HG03280 (cell line): Measurements from ENCODE around the gene ATP1A1.

ENCODE experiments used
- ATAC-seq: cut with Tn5 transposase; IDR thresholded peaks from one replicate; pipeline ENCODE4 v1.9.1; 2021; ENCODE audit warnings: mild to moderate bottlenecking, moderate library complexity; ENCODE audit not compliant: unreplicated experiment

The ATP1A1 gene

DNA sequence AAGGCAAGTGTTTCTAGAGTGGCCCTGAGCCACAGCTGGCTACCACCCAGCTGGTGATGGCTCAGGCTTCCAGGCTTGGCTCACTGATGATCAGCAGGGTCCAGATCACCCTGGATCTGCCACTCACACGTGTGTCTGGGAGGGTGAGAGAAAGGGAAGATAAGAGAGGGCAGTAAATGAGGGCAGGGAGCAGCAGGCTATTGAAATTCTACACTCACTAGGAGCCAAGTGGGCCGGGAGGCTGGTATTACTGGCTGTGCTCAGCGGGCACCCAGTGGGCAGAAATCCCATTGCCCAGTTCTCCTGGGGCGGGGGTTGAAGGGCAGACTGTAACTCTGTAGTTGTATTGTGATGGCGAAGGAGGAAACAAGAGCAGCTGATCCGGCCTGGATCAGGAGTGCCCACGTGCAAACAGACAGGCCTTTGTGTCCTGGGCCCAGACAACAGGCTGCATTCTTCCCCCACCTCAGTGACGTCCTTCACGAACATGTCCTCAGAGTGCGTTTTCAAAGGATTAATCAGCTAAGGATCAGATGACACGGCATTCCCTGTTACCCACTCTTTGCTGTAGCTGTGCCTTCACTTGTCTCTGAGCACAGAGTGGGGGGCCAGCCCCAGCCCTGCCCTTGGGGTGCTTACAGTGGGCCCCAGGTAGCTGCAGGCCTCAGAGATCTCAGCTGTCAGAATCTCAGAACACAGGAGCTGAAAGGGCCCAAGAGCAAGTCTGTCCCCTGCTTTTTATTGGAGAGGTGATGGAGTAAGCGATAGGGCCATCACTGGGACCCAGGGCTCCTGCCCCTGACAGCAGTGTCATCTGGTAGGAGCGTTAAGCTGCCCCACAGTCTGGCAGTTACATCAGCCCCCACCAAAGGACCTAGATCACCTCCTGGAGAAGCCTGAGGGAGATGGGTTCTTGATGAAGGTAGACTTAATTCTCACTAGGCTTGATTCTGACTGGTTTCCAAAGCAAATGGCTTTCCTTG lies 60.5 kb downstream of the ATP1A1 start:
- no peak for ATAC-seq

DNA sequence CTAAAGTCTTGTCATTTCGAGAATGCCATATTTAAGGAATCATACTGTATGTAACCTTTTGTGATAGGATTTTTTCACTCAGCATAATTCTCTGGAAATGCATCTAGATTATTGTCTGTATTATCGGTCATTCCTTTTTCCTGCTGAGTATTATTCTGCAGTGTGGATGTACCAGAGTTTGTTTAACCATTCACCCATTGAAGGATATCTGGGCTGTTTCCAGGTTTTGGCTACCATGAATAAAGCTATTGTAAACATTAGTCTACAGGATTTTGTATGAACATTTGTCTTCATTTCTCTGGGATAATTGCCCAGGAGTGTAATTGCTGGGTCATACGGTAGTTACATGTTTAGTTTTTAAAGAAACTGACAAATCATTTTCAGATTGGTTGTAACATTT lies 61.8 kb downstream of the ATP1A1 start:
- ATAC-seq, result no peak

DNA sequence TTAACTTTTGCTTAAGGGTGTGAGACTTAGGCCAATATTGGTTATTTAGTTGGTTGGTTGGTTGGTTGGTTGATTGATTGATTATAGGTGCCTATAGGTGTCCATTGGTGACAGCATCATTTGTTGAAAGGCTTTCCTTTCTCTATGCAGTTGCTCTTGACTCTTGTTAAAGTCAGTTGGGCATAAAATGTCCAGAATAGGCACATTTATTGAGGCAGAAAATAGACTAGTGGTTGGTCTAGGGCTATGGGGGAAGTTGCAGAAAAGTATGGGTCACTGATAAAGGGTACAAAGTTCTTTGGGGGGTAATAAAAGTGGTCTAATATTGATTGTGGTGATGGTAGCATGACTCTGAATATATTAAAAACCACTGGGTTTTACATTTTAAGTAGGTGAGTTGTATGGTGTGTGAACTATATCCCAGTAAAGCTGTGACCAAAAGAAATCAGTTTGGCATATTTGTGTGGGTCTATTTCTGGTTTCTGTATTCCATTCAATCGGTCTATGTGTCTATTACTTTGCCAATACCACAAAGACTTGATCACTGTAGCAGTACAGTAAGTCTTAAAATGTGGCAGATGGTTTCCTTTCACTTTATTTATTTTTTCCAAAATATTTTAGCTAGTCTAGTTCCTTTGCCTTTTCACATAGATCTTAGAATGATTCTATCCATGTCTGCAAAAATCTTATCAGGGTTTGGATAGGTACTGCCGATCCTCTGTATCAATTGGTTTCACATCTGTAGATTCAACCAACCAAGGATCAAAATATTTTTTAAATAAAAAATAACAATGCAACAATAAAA lies 63.0 kb downstream of the ATP1A1 start:
- ATAC-seq, result no peak

DNA sequence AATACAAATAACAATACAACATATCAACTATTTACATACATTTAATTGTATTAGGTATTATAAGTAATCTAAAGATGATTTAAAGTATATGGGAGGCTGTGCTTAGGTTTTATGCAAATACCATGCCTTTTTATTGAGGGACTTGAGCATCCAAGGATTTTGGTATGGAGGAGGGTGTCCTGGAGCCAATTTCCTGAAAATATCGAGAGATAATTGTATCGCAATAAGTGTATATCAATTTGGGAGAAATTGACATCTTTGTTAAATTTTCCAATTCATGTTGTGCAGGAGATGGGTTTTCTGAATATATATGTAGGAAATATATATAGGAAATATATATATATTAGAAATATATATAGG lies 63.5 kb downstream of the ATP1A1 start:
- ATAC-seq, result no peak

DNA sequence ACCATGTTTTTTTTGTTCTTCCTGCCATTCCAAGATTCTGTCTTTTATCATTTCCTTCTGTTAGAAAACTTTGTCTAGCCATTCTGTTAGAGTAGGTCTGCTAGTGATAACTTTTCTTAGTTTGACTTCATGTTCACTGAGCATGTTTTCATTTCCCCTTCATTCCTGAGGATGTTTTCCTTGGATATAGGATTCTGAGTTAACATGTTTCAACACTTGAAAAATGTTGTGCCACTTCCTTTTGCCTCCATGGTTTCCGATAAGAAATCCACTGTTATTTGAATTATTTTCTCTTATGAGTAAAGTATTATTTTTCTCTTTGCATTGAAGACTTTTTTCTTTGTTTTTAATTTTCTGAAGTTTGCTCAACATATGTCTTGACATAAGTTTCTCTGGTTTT lies 66.7 kb downstream of the ATP1A1 start:
- no peak for ATAC-seq

DNA sequence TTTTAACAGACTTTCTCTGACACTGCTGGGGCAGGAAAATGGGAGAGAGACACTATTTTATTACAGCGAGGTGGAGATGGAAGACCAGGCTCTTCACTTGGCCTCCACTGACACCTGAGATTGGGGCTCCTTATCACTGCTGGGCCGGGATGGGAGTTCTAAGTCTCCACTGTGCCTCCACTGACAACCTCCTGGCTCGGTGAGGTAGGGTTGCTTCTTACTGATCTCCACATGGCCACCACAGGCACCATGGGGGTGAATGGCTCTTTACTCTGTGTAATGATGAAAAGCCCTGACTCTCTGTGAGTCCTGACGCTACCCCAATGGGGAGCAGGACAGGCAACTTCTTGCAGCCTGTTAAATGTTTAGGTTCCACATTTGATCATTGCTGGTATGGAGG lies 67.7 kb downstream of the ATP1A1 start:
- ATAC-seq, result no peak

DNA sequence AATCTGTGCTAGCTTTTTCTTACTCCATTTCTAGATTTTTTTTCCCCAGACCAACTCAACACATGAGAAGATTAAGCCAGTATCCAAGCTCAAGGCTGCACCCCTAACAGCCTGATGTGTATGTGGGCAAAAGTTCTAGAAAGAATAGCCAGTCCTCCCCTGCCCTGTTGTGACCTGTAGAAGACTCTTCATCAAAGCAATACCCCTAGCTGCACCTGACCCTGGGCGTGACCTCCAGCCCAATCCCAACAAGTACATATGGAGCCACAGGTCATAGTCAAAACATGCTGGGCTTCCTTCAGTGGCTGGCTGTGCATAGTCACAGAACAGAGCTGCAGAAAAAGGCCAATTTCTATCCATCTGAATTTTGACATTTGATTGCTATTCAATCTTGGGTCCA lies 72.5 kb downstream of the ATP1A1 start:
- ATAC-seq, result no peak

DNA sequence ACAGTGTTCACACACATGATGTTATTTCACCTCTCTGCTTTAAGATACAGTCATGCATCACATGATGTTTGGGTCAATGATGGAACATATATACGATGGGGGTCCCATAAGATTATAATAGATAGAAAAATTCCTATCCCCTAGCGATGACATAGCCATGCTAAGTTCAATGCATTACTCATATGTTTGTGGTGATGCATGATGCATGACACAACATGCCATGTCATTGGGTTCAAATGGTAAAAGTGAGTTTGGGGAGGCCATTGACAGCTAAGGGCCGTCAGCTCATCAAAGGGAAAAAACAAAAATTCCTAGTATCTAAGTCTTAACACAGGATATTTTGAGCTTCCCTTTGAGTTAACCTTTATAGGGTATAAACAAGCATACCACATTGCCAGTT lies 73.6 kb downstream of the ATP1A1 start:
- no peak for ATAC-seq

DNA sequence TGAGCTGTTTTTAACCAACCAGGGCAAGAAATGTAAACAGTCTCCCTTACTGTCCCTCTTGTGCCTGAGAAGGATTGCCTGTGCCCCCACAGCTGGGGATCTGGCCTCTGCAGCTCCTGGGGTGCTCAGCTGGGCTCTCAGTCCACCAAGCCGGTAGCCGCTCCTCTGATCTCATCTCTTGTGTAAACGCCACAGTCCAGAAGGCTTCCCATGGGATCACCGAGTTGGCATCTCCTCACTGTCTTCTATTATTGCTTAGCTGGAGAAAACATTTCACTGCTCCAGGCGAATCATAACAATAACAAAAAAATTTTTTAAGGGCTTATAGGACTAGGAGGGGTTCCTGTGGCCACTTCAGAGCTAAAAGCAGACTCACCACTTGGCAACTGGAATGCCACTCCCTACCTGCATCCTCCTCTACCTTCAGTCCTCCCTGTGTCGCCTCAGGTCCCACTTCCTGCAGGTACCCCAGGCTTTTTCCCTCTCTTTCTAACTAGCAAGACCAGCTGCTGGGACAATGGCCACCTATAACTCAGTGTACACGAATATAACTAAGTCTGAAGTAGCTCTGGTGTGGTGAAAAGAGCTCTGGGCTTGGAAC lies 75.8 kb downstream of the ATP1A1 start:
- no peak for ATAC-seq

DNA sequence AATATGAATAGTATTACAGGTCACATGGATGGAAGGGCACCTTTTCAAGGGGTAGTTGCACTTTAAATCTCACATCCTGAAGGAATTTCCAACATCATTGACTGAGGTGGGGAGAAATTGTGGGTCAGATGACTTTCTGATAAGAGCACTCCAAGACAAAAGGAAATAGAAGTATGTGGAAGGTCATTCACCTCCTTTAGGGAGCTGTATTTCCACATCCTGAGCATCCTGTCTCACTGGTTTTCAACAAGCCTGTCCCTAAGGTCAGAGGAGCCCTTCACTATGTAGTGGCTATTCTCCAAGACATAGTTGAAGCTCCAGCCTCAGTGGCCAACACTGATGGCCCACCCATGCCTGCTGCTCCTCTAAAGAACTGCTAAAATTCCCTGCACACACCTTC lies 76.5 kb downstream of the ATP1A1 start:
- no peak for ATAC-seq

DNA sequence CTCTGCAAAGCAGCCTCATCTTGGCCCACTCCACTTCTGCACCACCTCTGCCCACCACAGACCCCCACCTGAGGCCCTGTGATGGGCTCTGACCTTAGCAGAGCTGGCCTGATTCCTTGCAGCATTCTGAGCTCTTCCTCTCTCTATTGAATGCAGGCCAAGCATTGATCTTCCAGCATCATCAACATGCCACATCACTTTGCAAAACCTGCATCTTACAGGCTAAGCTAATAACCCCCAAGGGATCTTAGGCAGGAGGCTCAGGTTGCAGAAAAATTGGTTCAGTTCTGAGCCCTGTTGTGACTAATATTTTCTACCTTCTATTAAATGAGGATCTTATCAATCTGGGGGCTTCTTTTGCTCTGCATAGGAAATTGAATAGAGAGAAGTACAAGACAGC lies 78.7 kb downstream of the ATP1A1 start:
- no peak for ATAC-seq

DNA sequence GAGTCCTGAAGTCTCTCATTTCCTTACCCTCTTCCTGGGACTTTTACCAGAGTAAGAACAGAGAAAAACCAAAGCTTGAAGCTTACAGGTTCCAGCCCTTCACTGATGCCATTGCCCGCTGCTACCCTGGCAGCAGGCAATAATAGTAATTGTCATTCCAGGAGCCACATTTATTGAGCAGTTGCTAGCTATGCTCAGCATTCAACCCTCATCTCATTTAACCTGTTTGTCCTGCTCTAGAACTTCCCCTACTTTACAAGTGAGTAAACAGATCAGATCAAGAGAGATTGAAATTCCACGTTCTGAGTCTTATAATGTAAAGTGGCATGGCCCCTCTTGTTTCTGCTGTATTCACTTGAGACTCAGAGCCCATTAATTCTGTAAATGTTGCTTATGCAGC lies 80.4 kb downstream of the ATP1A1 start:
- no peak for ATAC-seq

DNA sequence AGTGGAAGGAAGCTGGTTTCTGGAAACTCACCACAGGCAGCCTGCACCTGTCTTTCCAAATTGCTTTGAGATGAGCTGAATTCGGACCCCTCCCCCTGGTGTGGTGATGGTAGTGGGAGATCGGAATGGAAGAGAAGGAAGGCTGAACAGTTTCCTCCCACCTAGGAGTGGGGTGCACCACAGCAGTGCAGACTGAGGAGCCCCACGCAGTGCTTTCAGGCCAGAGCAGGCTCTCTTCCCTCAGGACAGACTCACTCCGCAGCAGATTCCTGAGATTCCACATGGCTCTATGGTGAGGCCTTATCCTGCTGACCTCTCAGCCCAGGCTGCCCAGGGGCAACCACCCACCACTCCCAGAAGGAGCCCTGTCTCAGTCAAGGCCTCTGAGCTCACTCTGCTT lies 80.9 kb downstream of the ATP1A1 start:
- ATAC-seq, result no peak
